Measurements from ENCODE around the gene GNE.

GNE gene

DNA sequence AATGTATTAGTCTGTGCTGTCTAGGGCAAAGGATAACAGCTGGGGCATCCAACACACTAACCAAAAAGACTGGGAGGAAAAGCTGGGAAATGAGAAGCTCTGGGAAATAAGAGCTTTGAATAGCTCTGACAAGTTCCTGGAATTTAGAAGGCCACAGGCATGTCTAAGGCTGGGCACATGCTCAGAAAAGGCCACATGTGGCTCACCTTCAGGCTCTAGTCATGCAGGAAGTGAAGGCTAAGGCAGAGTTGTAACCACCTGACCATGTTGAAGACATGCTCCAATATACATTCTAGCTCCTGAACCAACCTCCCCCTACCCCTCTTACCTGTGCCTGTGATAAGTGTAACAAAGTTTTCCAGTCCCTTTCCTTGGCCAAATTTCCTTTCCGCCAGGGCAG, 35.8 kb downstream of the GNE start:
- Histone ChIP-seq H3K9me3 (replicated peaks; ENCODE audit: low read length) (no peaks in the 10 kb centered on the region), H3K27me3 (ENCODE audit: control insufficient read depth, insufficient read depth, low read length) (no peaks in the 10 kb centered on the region), H3K4me1 (ENCODE audit: control insufficient read depth, insufficient read depth, low read length) (peaks cover 3% of the 10 kb centered on the region), H3K9ac (ENCODE audit: low read depth, low read length) (no peak overlapping the region), H3K36me3 (ENCODE audit: insufficient read depth, low read length) (peaks cover 79% of the 10 kb centered on the region), H3K4me2 (ENCODE audit: low read length) (no peak overlapping the region), H3K4me3 (ENCODE audit: low read length) (no peak overlapping the region)

DNA sequence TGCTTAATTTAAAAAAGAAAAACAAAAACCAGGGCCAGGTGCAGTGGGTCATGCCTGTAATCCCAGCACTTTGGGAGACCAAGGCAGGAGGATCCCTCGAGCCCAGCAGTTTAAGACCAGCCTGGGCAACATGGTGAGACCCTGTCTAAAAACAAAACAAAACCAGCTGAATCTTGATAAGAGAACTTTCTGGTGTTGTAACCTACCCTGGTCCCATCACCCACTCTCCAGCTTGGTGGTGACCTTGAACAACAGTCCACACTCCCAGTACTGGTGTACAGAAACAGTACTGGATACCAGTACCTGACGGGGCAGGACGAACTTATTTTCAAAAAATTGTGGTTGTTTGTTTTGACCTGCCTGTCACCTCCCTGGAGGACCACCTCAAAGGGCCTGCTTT, 36.6 kb downstream of the GNE start:
- H3K4me1 ChIP-seq (ENCODE audit: control insufficient read depth, insufficient read depth, low read length): peaks cover 3% of the 10 kb centered on the region
- no peak overlapping the region for H3K4me3 ChIP-seq (ENCODE audit: low read length)
- no peaks in the 10 kb centered on the region for H3K27me3 ChIP-seq (ENCODE audit: control insufficient read depth, insufficient read depth, low read length)
- no peak overlapping the region for H3K9ac ChIP-seq (ENCODE audit: low read depth, low read length)
- no peaks in the 10 kb centered on the region for H3K9me3 ChIP-seq (replicated peaks; ENCODE audit: low read length)
- H3K4me2 ChIP-seq (ENCODE audit: low read length): no peak overlapping the region
- peaks cover 77% of the 10 kb centered on the region for H3K36me3 ChIP-seq (ENCODE audit: insufficient read depth, low read length)

DNA sequence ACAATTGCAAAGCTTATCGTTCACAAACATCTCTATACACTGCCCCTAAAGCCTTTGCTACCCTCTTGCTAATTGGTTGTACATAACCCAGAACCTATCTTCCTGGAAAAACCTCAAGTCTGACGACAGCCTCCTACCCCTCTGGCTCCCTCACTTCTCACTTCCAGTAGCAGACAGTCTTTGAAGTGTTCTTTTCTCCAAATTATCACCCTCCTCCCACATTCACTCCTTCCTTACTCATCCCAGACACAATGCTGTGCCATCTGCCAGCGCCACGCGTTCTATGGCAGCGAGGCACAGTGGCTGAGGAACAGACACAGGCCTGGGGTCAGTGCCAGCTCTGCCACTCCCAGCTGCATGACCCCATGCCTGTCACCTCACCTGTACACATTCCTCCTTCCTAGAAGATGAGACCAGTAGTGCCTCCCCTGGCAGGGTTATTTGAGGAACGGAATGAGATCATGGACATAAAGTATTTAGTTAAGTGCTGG, 39.8 kb downstream of the GNE start:
- Histone ChIP-seq H3K4me3 (ENCODE audit: low read length) (no peak overlapping the region), H3K36me3 (ENCODE audit: insufficient read depth, low read length) (peaks cover 88% of the 10 kb centered on the region), H3K4me2 (ENCODE audit: low read length) (no peak overlapping the region), H3K9ac (ENCODE audit: low read depth, low read length) (no peak overlapping the region), H3K27me3 (ENCODE audit: control insufficient read depth, insufficient read depth, low read length) (no peaks in the 10 kb centered on the region), H3K9me3 (replicated peaks; ENCODE audit: low read length) (no peaks in the 10 kb centered on the region), H3K4me1 (ENCODE audit: control insufficient read depth, insufficient read depth, low read length) (peaks cover 7% of the 10 kb centered on the region)

DNA sequence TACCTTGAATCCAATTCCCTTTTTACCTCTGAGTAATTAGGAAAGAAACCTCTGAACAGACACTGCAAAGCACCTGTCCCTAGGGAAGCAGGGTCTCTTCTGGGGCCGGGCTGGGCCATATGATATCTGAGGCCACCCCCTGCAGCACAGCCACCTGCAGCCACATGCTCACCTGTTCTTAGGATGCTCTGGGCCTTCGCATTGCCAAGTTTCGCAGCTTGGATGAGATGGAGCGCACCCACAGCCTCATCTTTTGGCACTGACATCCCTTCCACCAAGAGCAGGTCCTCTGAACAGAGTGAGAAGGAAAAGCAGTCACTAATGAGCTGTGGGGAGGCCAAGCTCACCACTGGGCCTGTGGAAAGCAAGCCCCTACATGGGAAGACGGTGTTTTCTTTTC, 40.2 kb downstream of the GNE start:
- Histone ChIP-seq H3K4me3 (ENCODE audit: low read length) (no peak overlapping the region), H3K27me3 (ENCODE audit: control insufficient read depth, insufficient read depth, low read length) (no peaks in the 10 kb centered on the region), H3K36me3 (ENCODE audit: insufficient read depth, low read length) (peaks cover 88% of the 10 kb centered on the region), H3K9me3 (replicated peaks; ENCODE audit: low read length) (no peaks in the 10 kb centered on the region), H3K4me1 (ENCODE audit: control insufficient read depth, insufficient read depth, low read length) (peaks cover 7% of the 10 kb centered on the region), H3K4me2 (ENCODE audit: low read length) (no peak overlapping the region), H3K9ac (ENCODE audit: low read depth, low read length) (no peak overlapping the region)

DNA sequence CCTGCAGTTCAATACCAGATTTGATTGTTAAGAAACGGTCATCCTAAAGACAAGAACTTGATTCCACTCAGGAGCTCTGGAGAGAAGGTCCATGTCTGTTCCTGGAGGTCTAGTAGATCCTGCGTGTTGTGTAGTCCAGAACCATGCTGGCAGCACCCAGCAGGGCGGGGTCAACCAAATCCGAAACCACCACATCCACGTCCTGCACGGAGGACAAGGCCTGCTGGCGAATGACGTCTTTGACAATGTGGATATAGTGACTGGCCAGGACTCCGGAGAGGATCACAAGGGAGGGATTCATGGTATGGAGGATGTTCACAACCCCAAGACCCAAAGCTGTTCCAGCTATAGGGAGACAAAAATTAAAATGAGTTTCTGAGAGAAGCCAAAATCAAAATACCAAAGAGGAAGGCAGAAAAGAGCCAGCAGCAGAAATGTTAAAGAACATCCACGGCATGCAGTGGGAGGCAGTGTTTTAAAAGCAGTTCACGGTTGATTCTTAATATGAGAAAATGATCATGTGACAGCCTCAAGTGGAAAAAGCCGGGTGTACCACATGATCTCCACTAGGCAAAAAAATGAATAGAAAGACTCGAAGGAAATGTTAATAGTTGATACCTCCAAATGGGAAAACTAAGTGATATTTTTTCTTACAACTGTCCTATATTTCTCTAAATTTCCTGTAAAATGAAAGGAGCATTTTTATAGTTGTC, 40.8 kb downstream of the GNE start:
- Histone ChIP-seq H3K4me2 (ENCODE audit: low read length) (no peak overlapping the region), H3K4me3 (ENCODE audit: low read length) (no peak overlapping the region), H3K36me3 (ENCODE audit: insufficient read depth, low read length) (peaks cover 88% of the 10 kb centered on the region)

DNA sequence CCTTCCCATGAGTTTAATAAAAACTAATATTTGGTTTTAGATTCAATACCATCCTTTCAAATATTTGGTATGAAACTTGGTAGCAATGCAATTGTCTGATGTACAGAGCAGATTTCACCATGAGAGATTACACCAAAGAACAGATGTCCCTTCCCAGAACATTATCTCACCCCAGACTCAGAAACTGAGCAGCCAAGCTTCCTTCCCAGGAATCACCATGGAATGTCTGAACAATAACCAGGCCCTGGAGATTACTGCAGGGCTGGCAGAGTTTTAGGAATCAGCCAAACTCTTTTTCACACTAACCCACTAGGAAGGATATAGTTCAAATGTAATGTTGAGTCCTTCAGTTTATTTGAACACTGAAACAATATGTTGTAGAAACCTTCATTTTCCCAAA, 43.7 kb downstream of the GNE start:
- no peak overlapping the region for H3K4me3 ChIP-seq (ENCODE audit: low read length)
- H3K9me3 ChIP-seq (replicated peaks; ENCODE audit: low read length): no peaks in the 10 kb centered on the region
- peaks cover 90% of the 10 kb centered on the region for H3K36me3 ChIP-seq (ENCODE audit: insufficient read depth, low read length)
- no peaks in the 10 kb centered on the region for H3K27me3 ChIP-seq (ENCODE audit: control insufficient read depth, insufficient read depth, low read length)
- peaks cover 13% of the 10 kb centered on the region for H3K4me1 ChIP-seq (ENCODE audit: control insufficient read depth, insufficient read depth, low read length)
- H3K9ac ChIP-seq (ENCODE audit: low read depth, low read length): no peak overlapping the region
- no peak overlapping the region for H3K4me2 ChIP-seq (ENCODE audit: low read length)

More for the DNA sequence above, 40.8 kb downstream of the GNE start:
- H3K9me3 ChIP-seq (replicated peaks; ENCODE audit: low read length): no peaks in the 10 kb centered on the region
- H3K27me3 ChIP-seq (ENCODE audit: control insufficient read depth, insufficient read depth, low read length): no peaks in the 10 kb centered on the region
- H3K9ac ChIP-seq (ENCODE audit: low read depth, low read length): no peak overlapping the region
- H3K4me1 ChIP-seq (ENCODE audit: control insufficient read depth, insufficient read depth, low read length): peaks cover 7% of the 10 kb centered on the region

DNA sequence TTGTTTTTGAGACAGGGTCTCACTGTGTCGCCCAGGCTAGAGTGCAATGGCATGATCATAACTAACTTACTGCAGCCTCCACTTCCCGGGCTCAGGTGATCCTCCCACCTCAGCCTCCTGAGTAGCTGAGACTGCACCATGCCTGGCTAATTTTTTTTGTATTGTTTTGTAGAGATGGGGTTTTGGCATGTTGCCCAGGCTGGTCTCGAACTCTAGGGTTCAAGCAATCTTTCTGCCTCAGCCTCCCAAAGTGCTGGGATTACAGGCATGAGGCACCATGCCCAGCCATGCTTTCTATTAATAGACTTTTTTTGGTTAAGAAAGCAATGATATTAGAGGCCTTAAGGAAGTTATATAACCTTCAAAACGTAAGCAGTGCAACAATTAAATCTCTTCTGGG, 44.3 kb downstream of the GNE start:
- Histone ChIP-seq H3K4me2 (ENCODE audit: low read length) (no peak overlapping the region), H3K36me3 (ENCODE audit: insufficient read depth, low read length) (peaks cover 90% of the 10 kb centered on the region)

DNA sequence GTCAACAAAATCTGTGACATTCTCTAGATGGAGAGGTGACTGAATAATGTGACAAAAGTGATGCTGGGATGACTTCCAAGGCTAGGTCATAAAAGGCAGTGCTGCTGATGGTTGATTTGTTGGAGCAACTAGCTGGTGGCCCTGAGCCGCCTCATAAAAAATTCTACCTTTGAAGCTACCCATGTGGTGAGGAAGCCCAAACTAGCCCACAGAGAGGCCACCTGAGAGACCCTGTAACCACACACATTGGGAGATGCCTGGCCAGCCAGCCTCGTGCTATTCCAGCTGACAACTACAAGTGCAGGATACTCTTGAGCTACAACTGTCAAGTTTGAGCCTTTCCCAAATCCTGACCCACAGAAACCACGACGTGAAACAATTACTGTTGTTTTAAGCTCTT, 44.9 kb downstream of the GNE start:
- no peaks in the 10 kb centered on the region for H3K9me3 ChIP-seq (replicated peaks; ENCODE audit: low read length)
- H3K36me3 ChIP-seq (ENCODE audit: insufficient read depth, low read length): peaks cover 90% of the 10 kb centered on the region
- H3K4me2 ChIP-seq (ENCODE audit: low read length): no peak overlapping the region
- H3K4me1 ChIP-seq (ENCODE audit: control insufficient read depth, insufficient read depth, low read length): peaks cover 20% of the 10 kb centered on the region
- H3K4me3 ChIP-seq (ENCODE audit: low read length): no peak overlapping the region
- H3K9ac ChIP-seq (ENCODE audit: low read depth, low read length): no peak overlapping the region
- no peaks in the 10 kb centered on the region for H3K27me3 ChIP-seq (ENCODE audit: control insufficient read depth, insufficient read depth, low read length)

More for the DNA sequence above, 44.3 kb downstream of the GNE start:
- H3K9ac ChIP-seq (ENCODE audit: low read depth, low read length): no peak overlapping the region
- no peaks in the 10 kb centered on the region for H3K27me3 ChIP-seq (ENCODE audit: control insufficient read depth, insufficient read depth, low read length)
- no peak overlapping the region for H3K4me3 ChIP-seq (ENCODE audit: low read length)
- H3K4me1 ChIP-seq (ENCODE audit: control insufficient read depth, insufficient read depth, low read length): peaks cover 14% of the 10 kb centered on the region
- no peaks in the 10 kb centered on the region for H3K9me3 ChIP-seq (replicated peaks; ENCODE audit: low read length)

DNA sequence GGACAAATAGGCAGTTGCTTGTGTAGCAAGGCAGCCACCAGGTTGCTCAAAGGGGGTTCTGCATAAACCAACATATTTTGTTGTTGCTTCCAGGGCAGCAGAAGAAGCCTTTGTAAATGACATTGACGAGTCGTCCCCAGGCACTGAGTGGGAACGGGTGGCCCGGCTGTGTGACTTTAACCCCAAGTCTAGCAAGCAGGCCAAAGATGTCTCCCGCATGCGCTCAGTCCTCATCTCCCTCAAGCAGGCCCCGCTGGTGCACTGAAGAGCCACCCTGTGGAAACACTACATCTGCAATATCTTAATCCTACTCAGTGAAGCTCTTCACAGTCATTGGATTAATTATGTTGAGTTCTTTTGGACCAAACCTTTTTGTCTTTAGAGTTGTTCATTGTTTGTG, 46.7 kb downstream of the GNE start:
- H3K27me3 ChIP-seq (ENCODE audit: control insufficient read depth, insufficient read depth, low read length): no peaks in the 10 kb centered on the region
- H3K4me2 ChIP-seq (ENCODE audit: low read length): no peak overlapping the region
- H3K4me3 ChIP-seq (ENCODE audit: low read length): no peak overlapping the region
- peaks cover 39% of the 10 kb centered on the region for H3K4me1 ChIP-seq (ENCODE audit: control insufficient read depth, insufficient read depth, low read length)
- H3K36me3 ChIP-seq (ENCODE audit: insufficient read depth, low read length): peaks cover 89% of the 10 kb centered on the region
- no peak overlapping the region for H3K9ac ChIP-seq (ENCODE audit: low read depth, low read length)
- no peaks in the 10 kb centered on the region for H3K9me3 ChIP-seq (replicated peaks; ENCODE audit: low read length)

DNA sequence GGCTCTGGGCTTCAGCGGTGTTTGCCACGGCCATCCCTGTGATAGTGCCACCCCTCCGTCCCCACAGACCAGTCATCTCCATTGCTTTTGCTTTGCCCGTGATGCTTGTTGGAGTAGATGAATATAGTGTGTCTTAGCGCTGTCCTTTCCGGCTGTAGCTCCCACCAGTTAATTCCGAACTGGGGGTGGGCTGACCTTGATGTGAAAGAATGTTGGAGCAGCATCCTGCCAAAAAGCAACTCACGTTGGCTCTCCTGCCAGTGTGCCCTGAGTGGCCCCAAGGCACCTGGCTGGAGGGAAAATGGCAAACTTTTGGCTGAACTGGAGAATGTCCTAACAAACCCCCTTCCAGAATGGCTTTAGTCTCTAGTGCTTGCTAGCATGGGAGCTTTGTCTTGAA, 47.5 kb downstream of the GNE start:
- H3K4me2 ChIP-seq (ENCODE audit: low read length): no peak overlapping the region
- no peaks in the 10 kb centered on the region for H3K9me3 ChIP-seq (replicated peaks; ENCODE audit: low read length)
- H3K27me3 ChIP-seq (ENCODE audit: control insufficient read depth, insufficient read depth, low read length): no peaks in the 10 kb centered on the region
- no peak overlapping the region for H3K9ac ChIP-seq (ENCODE audit: low read depth, low read length)
- peaks cover 43% of the 10 kb centered on the region for H3K4me1 ChIP-seq (ENCODE audit: control insufficient read depth, insufficient read depth, low read length)
- no peak overlapping the region for H3K4me3 ChIP-seq (ENCODE audit: low read length)
- peaks cover 91% of the 10 kb centered on the region for H3K36me3 ChIP-seq (ENCODE audit: insufficient read depth, low read length)

DNA sequence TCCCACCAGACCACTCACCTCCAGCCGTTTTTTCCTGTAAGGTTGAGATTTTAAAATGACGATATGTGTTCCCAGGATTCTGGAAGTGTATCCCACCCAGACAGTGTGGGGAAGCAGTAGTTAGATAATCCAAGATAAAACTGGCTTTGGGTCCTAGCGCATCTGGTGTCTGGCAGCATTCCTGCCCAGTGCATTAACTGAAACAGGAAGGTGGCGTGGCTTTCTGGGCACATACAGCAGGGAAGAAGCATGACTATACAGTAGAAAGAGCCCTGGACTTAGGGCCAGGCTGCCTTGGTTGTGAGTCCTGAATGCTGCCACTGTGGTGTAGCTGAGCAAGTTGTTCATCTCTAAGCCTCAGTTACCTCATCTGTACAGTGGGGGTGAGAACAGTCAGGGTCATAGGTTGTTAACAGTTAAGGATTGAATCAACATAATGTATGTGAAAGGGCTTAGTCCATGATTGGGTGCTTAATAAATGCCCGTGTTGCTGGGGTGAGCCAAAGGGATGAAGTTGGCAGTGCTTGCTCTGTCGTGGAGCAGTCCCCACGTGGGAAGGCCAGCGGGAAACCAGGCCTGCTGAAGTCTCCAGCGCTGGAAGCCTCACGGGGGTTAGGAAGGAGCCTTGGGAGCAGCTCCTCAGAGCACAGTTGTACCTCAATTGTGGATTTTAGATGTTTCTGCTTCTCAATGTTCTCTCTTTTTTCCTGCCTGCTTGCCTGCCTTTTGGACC, 49.6 kb downstream of the GNE start:
- Histone ChIP-seq H3K4me2 (ENCODE audit: low read length) (peak overlapping the region; percentile 57), H3K27me3 (ENCODE audit: control insufficient read depth, insufficient read depth, low read length) (no peaks in the 10 kb centered on the region), H3K4me3 (ENCODE audit: low read length) (no peak overlapping the region), H3K9me3 (replicated peaks; ENCODE audit: low read length) (no peaks in the 10 kb centered on the region), H3K36me3 (ENCODE audit: insufficient read depth, low read length) (peaks cover 91% of the 10 kb centered on the region), H3K9ac (ENCODE audit: low read depth, low read length) (peak overlapping the region; percentile 60), H3K4me1 (ENCODE audit: control insufficient read depth, insufficient read depth, low read length) (peaks cover 42% of the 10 kb centered on the region)
